Esophagus squamous epithelium (tissue), 4 donors: ENCODE measurements around the gene NR5A2.

Source experiments
- CTCF ChIP-seq, 6 experiments: fragments of 450-650 bp in 4 of 6; fragments of 200-600 bp in 2 of 6; sonication (generic) in 2 of 6; IDR thresholded peaks; one replicate each; pipeline ENCODE4 v1.5.1; 2016 to 2019; ENCODE audit warnings: antibody characterized with exemption in 6 of 6, mild to moderate bottlenecking in 4 of 6, moderate library complexity in 4 of 6
- POLR2A ChIP-seq, 4 donors: fragments of 450-650 bp; IDR thresholded peaks; one replicate each; pipeline ENCODE4 v1.6.1; 2017; ENCODE audit warnings: antibody characterized with exemption in 4 of 4, mild to moderate bottlenecking in 4 of 4, moderate library complexity in 3 of 4

- TF ChIP-seq POLR2A (IDR thresholded peaks at IDR 0.05) = no peak
- TF ChIP-seq CTCF (IDR thresholded peaks at IDR 0.05) = no peak
Observed at GRCh38 chr1:200176798-200177197, 149.3 kb downstream of the NR5A2 start.
